Left forelimb (tissue), 1 donor: Measurements from ENCODE around the gene KIF26B.
A peak's percentile ranks its signal among the peaks of the same experiment; 100 is the strongest.

Source experiments
- DNase-seq: peaks from one replicate; pipeline ENCODE4 v3.0.0-alpha.2; 2018; ENCODE audit warnings: low spot score

KIF26B gene

DNA sequence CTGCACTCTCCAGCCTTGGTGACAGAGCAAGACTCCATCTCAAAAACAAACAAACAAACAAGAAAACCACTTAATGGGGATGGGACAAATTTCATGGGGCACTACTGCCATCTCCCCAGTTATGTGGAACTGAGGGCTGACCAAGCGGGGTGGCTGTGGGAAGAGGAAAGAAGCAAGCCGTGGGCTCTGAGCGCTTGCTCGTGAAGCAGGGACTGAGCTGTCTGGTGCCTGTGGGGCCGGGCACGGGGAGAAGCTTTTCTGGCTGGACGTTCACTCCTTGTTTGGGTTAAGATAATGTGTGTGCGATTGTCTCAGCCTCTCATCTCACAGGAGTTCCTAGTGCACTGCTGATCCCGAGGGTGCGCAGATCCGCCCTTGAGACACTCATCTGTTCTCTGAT, 22.0 kb upstream of the KIF26B start:
- DNase-seq = no peak

DNA sequence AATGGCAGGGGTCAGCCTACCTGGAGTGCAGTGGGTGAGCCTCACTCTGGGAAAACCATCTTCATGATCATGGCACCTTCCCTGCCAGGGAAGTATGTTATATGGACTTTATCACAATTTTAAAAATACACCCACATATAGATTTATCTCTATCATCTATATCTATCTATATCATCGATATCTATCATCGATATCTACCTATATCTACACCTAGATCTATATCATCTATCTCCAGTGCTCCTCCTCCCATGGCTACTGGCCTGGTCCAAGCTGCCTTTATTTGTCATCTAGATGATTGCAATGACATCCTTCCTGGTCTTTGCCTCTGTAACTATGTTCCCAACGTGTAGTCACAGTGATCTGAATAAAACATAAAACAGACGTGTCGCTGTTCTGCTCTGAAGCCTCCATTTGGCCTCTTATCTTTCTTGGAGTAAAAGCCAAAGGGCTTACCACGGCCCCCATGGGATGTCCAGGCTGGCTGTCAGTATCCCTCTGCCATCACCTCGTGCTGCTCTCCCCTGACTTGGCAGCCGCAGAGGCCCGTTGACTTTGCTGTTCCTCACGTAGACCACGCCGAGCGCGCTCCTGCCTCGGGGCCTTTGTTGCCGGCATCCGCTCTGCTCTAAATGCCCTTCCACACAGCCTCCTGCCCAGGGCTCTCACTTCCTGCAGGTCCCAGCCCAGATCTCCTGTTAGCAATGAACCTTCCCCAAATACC, 20.6 kb upstream of the KIF26B start:
- no peak for DNase-seq

DNA sequence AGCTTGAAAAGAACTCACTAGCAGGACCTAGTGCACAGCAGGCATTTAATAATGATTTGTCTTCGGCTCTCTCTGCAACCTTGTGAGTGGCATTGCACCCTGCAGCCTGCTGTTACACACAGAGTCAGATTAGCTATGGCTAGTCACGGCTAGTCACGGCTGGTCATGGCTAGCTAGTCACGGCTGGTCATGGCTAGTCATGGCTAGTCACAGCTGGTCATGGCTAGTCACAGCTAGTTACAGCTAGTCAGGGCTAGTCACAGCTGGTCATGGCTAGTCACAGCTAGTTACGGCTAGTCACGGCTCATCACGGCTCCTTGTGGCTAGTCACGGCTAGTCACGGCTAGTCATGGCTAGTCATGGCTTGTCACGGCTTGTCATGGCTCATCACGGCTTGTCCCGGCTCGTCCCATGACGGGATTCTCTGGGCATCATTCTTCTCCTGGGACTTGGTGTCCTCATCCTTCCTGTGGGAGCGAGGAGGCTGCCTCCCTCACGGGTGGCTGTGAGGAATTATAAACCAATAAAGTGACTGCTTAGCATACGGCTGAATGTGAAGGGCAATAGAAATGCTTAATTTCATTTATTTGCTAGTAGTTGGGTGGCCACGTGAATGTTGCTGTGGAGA, 12.5 kb upstream of the KIF26B start:
- peak; percentile 28 for DNase-seq

DNA sequence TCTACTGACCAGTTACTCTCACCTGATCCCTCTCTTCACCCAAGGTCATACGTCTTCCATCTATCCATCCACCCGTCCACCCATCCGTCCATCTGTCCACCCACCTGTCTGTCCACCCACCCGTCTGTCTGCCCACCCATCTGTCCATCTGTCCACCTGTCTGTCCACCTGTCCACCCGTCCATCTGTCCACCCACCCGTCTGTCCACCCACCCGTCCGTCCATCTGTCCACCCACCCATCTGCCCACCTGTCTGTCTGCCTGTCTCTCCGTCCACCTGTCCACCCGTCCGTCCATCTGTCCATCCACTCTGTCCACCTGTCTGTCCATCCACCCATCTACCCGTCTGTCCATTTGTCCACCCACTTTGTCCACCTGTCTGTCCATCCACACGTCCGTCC, 11.8 kb upstream of the KIF26B start:
- DNase-seq = no peak

DNA sequence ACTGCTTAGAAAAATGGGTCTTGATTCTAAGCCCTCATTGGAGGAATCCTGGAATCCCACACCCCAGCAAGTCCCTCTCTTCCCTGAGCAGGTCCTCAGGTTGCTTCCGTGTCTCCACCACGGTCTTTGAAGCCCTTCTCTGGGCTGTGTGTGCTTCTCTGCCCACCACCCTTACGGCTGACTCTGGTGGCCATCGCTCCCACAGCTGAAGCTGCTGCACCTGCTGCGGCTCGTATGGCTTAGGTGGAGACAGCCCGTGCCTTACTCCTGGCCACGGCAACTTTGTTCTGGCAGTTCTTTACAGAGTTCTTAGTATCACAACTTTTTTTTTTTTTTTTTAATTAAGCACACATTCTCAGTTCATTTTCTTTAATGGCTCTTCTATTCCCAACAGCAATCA, 10.9 kb upstream of the KIF26B start:
- no peak for DNase-seq

DNA sequence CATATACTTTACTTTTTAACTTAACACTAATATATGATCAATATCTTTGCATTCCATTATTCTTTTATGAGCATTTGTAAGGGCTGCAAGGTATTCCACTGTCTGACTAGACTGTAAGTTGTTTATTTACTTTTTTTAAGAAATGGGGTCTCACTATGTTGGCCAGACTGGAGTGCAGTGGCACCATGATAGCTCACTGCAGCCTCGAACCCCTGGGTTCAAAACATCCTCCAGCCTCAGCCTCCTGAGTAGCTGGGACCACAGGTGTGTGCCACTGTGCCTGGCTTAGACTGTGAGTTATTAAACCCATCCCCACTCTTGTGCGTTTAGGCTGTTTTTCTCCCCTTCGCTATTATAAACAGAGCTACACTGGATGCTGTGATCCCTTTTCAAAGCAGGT, 6.7 kb upstream of the KIF26B start:
- no peak for DNase-seq

DNA sequence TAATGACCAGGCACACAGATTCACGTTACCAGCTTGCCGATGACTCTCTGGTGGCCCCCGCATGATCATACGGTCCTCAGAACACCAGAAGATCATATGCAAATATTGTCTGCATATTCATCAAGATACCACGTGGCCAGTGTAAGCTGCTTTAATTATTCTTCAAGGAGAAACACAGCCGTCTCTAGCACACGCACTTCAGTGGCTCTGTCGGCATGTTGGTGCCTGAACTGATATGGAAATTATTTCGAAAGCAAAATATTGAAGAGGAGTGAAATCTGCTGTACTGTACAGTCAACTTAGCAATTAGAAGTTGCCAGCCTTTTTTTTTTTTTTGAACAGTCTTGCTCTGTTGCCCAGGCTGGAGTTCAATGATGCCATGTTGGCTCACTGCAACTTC, 5.9 kb upstream of the KIF26B start:
- DNase-seq = peak; percentile 14

DNA sequence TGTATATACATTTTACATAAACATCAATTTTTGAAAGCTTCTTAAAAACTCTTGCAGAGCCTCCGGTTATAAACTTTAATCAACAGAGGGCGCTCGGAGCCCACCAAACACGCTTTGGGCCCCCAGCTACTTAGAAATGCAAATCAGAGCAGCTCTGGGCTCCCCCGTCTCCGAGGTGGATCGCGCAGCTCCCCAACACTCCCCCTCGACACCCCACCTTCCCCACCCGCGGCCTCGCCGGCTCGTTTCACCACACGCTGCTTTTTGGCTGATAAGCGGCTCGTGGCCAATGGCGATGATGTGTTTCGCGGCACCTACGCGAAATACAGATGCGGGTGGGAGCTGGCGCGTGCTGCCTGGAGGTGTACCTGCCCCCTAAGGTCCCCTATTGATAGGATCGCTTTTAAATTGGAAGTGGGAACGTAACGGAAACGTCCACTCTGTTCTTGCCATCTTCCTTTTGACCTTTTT, 1.7 kb upstream of the KIF26B start:
- peak; percentile 79 for DNase-seq

DNA sequence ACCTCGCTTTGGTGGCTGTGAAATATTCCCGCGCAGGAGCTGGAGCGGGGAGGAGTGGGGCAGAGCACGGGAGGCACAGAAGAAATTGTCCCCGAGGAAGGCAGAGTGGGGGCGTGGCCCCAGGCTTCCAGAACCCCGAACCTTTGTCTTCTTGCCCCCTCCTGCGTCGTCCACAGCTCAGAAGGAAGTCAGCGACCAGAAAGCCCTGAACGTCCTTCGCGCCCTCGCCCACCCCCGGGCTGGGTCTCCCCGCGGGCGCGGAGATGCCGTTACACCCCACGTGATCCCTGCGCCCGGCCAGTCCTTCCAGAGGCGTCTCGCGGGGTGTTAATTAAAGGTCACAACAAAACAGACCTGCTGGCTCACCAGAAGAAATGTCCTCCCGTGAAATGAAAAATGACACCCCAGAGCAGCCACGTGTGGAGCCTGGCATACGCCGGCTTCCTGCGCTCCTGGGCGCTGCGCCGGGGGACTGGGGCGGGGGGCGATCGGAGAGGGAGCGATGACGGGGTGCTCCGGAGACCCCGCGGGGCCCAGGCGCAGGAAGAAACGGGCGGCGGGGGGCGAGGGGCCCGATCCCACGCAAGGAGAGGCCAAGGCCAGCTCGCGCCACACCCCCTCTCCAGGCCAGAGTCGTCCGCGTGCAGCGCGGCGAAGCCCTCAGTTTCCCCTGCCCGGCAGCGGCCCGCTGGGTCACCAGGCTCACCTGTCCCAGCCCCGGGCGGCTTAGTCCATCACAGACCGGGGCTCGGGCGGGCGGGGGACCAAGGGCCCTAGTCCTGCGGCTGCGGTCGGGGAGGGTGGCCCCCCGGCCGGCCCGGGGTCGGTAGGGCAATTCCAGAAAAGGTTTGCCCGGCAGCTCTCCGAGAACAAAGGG, 995 bp upstream of the KIF26B start:
- peak; percentile 61 for DNase-seq

DNA sequence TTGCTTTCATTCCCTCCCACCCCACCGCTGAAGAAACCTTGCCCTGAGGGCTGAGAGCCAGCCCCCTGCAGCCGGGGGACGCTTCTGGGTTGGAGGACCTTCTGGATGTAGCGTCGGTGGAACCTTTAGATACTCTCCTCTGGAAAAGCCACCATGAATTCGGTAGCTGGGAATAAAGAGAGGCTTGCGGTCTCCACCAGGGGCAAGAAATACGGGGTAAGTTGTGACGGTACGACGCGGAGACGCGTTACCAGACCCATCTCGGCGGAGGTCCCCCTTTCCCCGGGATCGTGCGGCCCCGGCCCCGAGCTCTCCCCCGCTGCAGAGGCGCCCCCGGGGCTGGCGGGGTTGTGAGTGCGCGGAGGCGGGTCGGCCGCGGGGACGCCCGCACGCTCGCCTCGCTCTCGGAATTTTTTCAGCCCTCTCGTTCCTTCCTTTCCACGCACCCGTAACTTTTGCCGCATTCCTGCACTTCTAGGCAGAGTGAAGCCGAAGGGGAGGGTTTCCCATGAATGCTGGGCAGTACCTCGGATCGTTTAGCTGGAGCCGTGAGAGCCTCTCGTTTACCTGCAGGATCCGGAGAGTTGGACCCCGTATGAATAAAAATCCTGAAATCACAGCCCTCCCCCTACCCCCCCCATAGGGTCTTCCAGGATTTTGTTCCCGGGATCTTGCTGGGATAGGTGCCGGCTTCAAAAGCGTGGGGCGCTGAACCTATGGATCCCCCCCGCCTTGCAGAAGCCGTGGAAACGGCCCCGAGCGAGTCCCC, 671 bp downstream of the KIF26B start:
- DNase-seq = peak; percentile 69

DNA sequence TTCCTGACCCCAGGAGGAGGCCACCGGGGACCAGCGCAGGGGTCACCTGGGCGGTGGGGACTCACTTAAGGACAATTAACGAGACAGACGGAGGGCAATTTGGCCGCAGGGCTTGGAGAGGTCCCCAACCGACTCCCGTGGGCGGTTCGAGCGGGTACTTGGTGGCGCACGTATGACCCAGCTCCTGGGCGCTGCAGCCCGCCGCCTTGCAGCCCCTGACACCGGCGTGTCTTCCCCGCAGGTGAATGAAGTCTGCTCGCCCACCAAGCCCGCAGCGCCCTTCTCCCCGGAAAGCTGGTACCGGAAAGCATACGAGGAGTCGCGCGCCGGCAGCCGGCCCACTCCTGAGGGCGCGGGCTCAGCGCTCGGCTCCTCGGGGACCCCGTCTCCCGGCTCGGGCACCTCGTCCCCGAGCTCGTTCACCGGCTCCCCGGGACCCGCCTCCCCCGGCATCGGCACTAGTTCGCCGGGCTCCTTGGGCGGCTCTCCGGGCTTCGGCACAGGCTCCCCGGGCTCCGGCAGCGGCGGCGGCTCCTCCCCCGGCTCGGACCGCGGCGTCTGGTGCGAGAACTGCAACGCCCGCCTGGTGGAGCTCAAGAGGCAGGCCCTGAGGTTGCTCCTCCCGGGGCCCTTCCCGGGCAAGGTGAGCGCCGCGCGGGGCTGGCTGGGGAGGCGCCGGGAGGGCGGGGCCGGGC, 1.4 kb downstream of the KIF26B start:
- DNase-seq = peak; percentile 87

DNA sequence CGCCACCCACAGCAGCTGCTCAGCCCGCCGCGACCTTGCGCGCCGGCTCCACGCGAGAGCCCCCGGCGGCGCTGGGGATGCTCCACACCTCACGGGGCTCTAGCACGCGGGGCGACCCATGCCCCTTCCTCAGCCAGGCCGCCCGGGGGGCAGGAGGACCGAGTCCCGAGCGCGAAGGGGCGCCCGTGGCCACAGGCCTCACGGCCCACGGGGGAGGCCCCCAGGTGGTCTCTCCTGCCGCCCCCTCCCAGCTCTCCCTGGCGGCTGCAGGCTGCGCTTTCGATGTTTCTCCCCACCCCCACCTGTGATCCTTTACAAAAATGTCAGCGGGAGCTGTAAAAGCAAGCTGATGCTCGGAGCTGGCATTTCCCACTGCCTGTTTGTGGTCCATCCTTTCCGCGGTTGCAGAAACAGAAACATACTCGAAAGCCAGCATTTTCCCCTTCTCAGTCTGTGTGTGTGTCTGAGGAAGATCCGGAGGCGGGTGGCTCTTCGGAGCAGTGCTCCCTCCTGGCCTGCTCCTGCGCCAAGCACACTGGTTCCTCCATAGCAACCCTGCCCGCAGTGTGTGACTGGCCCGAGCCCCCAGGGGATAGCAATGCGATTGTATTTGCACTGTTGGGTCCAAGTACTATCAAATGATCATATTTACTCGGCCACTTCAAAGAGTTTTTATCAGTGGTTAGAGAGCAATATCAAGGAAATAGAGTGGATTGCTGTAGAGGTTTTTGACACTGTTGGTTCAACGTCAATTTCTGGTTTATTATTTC, 2.1 kb downstream of the KIF26B start:
- DNase-seq = peak; percentile 50

DNA sequence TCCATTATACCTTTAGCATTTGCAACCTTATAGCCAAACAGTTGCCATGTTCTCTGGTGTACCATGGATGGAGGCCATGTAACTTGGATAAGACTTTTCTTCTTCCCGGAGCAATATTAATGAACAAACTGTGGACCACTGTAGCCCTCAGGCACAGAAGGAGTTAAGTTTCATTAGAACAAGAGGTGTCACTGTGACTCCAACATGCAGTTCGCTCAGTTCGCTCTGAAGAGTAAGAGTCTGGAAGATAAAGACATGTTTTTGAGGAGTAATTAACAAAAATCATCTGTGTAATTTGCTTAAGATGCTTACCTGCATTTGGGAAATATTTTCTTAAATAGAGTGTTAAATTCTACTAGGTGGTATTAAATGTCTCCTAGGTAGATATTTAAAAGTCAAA, 4.1 kb downstream of the KIF26B start:
- no peak for DNase-seq

DNA sequence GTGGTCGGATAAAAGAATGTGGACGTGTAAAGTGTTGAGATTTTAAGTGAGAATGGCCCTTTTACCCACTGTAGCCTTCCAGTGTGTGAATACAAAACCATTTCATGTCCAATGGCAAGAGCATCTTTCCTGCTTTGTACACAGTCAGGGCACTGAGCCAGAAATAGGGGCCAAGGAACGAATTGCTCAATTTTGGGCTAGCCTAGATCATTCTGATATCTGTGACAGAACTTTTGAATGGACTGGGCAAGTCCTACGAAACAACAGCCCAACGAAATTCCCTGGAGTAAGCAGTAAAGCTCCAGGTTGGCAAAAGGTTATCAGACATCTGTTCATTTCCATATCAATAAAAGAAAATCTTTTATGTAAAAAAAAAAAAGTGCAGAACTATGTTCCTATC, 5.5 kb downstream of the KIF26B start:
- no peak for DNase-seq

DNA sequence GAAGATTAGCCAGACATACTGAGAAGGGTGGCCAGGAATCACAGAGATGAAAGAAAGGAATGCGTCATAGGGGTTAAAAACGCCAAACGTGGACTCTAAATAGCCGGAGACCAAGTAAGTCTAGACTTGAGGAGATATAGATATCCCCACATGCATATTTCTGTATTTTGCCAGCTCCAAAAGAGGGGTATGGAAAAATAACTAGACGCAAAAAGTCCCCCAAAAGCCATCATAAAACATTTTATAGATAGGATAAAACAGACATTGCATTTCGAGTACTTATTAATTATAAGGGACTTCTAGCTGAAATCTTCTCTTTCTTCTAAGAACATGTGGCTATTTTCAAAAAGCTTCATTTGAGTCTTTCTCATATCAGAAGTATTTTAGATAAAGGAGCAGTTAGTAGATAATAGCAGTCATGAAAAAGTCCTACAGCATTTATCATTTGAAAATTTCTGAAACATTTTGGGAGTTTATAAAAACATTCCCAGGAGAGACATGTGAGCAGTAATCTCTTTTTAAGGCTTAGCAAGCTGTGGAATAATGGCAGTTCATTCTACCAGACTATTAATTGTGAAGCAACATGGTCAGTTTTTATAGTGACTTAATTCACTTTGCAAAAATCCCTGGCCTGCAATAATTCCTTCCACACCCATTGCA, 6.1 kb downstream of the KIF26B start:
- no peak for DNase-seq

DNA sequence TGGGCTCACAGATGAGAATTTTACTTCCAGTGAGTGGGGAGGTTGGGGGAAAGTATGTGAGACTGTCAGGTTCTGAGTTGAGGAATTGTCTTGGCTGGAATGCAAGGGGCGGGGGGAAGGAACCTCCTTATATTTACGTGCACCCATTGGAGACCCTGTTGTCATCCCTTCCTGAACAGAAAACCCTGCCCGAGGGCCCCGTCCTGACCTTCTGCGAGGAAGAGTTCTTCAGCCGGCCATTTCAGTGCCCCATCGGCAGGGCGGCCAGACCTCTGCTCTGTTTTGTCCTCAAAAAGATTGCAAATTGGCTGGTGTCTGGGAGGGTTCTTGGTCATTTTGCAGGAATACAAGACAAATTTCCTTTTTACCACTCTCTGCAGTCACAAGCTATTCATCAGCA, 7.1 kb downstream of the KIF26B start:
- peak; percentile 55 for DNase-seq

DNA sequence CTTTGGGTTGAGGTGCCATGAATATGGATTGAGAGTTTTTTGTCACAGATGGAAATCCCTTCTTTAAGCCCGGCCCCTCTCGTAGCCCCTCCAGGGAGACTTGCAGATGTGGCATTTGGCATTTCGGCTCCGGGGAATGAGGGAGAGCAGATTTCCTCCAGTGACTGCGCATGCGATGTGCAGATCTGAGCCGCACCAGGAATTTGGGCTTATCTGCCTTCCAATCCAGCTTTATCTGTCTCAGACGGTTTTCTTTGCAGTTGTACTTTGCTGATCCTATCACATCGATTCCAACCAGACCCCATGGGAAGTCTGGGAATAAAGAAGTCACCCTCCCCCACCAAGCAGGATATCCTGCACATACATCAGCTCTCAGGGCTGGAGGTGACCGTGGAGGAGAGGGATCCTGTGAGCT, 11.7 kb downstream of the KIF26B start:
- peak; percentile 44 for DNase-seq

DNA sequence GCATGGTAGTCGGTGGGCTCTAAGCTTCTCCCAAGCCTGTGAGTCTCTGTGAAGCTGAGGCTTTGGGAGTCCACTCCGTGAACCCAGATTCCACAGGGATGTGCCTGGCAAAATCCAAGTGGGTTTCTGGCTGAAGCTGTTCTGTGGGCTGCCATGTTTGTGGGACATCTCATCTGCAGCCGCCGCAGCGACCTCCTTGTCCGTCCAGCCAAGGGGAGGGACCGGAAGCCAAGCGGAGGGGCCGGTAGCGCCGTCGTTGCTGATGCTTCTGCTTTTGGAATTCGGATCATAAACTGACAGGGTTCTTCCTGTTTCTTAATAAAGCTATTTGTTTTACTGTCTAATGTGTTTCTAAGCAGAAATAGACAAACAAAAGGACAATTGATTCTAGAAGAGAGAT, 13.3 kb downstream of the KIF26B start:
- peak; percentile 61 for DNase-seq

DNA sequence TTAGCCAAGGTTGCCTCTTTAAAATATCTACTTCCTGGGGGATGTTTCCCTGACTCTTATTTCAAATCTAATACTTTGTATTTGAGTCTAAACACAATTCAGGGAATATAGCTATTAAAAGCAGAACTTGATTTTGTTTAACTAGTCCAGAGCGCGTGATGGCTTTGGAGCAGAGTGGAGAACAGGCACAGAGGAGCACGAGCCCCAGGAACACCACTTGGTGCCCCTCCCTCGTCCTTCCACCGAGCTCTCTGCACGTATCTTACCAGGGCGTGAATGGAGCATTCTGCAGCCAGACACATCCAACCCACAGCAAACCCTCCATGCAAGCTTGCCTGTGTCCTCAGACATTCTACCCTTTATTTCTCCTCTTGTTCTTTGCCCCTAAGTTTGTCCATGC, 14.1 kb downstream of the KIF26B start:
- DNase-seq = peak; percentile 30

DNA sequence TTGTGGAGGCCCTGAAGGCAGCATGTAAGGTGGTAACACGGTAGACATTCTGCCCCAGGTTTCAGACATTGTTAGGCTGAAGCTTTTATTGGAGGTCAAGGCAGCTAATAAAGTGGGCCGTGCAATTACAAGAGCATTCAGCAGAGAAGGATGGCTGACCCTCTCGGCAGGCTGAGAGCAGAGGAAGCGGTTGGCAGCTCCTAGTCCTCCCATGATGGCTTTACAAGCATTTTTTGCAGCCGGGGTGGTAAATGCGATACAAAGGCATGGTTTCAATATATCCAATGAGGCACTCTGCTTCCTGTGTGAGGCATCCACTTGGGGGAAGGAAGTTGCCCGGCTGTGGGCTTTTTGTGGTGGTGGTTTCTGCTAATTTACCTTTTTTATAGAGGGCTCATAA, 14.6 kb downstream of the KIF26B start:
- DNase-seq = no peak
